Body of pancreas (tissue), 4 donors: ENCODE measurements around the gene ANGPTL4.

ENCODE experiments used
- POLR2A ChIP-seq, 3 donors: fragments of 450-650 bp; IDR thresholded peaks; one replicate each; pipeline ENCODE4 v1.6.1; 2016; ENCODE audit warnings: antibody characterized with exemption in 3 of 3, mild to moderate bottlenecking in 2 of 3
- TF ChIP-seq, protein P1 (sequence below), 7 experiments: fragments of 450-650 bp in 4 of 7; fragments of 200-600 bp in 3 of 7; sonication (generic) in 3 of 7; IDR thresholded peaks; one replicate each; pipeline ENCODE4 v1.5.1; 2016 to 2019; ENCODE audit warnings: antibody characterized with exemption in 7 of 7

DNA sequence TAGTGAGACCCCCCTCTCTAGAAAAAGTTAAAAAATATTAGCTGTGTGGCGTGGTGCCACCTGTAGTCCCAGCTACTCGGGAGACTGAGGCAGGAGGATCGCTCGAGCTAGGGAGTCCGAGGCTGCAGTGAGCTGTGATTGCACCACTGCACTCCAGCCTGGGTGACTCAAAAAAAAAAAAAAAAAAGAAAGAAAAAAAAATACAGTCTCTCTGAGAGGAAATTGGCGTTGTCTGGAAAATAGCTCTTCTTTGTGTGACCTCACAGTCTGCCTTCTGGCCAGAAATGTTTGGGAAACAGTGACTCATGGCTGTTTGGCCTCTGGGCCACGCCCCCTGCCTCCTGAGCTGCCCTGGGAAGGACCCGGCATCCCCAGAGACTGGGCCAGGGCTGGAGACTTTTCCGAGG, 59.9 kb downstream of the ANGPTL4 start:
- TF ChIP-seq, protein P1, sequence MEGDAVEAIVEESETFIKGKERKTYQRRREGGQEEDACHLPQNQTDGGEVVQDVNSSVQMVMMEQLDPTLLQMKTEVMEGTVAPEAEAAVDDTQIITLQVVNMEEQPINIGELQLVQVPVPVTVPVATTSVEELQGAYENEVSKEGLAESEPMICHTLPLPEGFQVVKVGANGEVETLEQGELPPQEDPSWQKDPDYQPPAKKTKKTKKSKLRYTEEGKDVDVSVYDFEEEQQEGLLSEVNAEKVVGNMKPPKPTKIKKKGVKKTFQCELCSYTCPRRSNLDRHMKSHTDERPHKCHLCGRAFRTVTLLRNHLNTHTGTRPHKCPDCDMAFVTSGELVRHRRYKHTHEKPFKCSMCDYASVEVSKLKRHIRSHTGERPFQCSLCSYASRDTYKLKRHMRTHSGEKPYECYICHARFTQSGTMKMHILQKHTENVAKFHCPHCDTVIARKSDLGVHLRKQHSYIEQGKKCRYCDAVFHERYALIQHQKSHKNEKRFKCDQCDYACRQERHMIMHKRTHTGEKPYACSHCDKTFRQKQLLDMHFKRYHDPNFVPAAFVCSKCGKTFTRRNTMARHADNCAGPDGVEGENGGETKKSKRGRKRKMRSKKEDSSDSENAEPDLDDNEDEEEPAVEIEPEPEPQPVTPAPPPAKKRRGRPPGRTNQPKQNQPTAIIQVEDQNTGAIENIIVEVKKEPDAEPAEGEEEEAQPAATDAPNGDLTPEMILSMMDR (IDR thresholded peaks at IDR 0.05) = no peak
- TF ChIP-seq POLR2A (IDR thresholded peaks at IDR 0.05) = no peak
